Upper lobe of left lung (tissue), 6 donors: ENCODE data around the gene MEX3D. TPM values are rescaled to one million over a fixed set of nuclear protein-coding genes. Genes with fewer than 3 reads are reported as not detected.
"Not testable (repeated sequence)": the region's sequence is repeated elsewhere in the genome, so short reads cannot be mapped to it uniquely, and the experiment has no call there.

ENCODE experiments used
- ATAC-seq, 2 donors: fragments of 200-7000 bp; cut with Tn5 transposase; one replicate each; pipeline ENCODE4 v1.9.1; 2022; ENCODE audit warnings: mild to moderate bottlenecking in 2 of 2, moderate library complexity in 2 of 2; ENCODE audit not compliant: low FRiP score in 2 of 2
- DNase-seq, 2 donors: peaks; one replicate each; pipeline ENCODE4 v3.0.0-alpha.2; 2019 to 2020
- H3K27ac ChIP-seq, 4 donors: fragments of 200-600 bp; sonication (generic); one replicate each; pipeline ENCODE4 v1.5.1; 2016 to 2019
- H3K27me3 ChIP-seq, 4 donors: fragments of 200-600 bp; sonication (generic); one replicate each; pipeline ENCODE4 v1.5.1; 2017 to 2019
- H3K36me3 ChIP-seq, 4 donors: fragments of 200-600 bp; sonication (generic); one replicate each; pipeline ENCODE4 v1.5.1; 2016 to 2019
- H3K4me1 ChIP-seq, 4 donors: fragments of 200-600 bp; sonication (generic); one replicate each; pipeline ENCODE4 v1.5.1; 2018 to 2019
- H3K4me3 ChIP-seq, 4 donors: fragments of 200-600 bp; sonication (generic); one replicate each; pipeline ENCODE4 v1.5.1; 2017 to 2019; ENCODE audit warnings: mild to moderate bottlenecking in 2 of 4, moderate library complexity in 1 of 4
- H3K9me3 ChIP-seq, 4 donors: fragments of 200-600 bp; sonication (generic); one replicate each; pipeline ENCODE4 v1.5.1; 2018 to 2019
- EP300 ChIP-seq, 4 donors: sonication (generic); formaldehyde crosslinking; IDR thresholded peaks; one replicate each; pipeline ENCODE4 v1.5.1; 2017; ENCODE audit warnings: antibody characterized with exemption in 4 of 4, control low read depth in 2 of 4
- POLR2A ChIP-seq, 4 donors: fragments of 450-650 bp; IDR thresholded peaks; one replicate each; pipeline ENCODE4 v1.5.1; 2016 to 2017; ENCODE audit warnings: antibody characterized with exemption in 4 of 4, mild to moderate bottlenecking in 2 of 4
- POLR2AphosphoS5 ChIP-seq, 2 donors: sonication (generic); formaldehyde crosslinking; IDR thresholded peaks; one replicate each; pipeline ENCODE4 v1.5.1; 2017; ENCODE audit warnings: antibody characterized with exemption in 2 of 2
- WGBS, 2 donors: methylation state at CpG; one replicate each; pipeline ENCODE4 v1.1.5; 2017 to 2018; 5-methylcytosine and 5-hydroxymethylcytosine counted together
- total RNA-seq, 6 donors: library from RNA; depleted of rRNA in 4 of 6; stranded (reverse); fragments of >200 nt in 4 of 6; gene quantifications; one replicate each; pipeline versions ENCODE4 v1.1.0 to v1.2.1, GENCODE V29; 2016 to 2021
- TF ChIP-seq, protein P1 (sequence below), 6 experiments: fragments of 450-650 bp in 4 of 6; fragments of 200-600 bp in 2 of 6; sonication (generic) in 2 of 6; IDR thresholded peaks; one replicate each; pipeline ENCODE4 v1.5.1; 2016 to 2019; ENCODE audit warnings: antibody characterized with exemption in 6 of 6
- donor health status: DM: no; HTN: no; CAD: no; lungs with moderate emphysema.
- donor health status: DM: no; HTN: yes; CAD: no; lungs with severe emphysema.

Gene MEX3D
- total RNA-seq, 6 donors from 2014 or later: 18.0 to 43.7 (median 26.5) TPM

DNA sequence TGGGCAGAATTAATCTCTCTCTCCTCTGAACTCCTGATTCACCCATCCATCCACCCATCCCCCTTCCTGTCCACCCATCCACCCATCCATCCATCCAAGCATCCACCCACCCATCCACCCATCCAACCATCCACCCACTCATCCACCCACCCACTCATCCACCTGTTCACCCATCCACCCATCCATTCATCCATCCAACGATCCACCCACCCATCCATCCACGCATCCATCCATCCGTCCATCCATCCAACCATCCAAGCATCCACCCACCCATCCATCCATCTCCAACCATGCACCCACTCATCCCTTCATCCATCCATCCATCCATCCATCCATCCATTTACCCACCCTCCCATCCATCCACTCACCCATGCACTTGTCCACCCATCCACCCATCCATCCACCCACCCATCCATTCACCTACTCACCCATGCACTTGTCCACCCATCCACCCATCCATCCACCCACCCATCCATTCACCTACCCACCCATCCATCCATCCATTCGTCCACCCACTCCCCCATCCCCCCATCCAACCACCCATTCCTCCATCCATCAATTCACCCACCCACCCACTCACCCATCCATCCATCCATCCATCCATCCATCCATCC is 18.7 kb downstream of the MEX3D start:
- no peak overlapping the region for H3K4me3 ChIP-seq
- TF ChIP-seq EP300 (IDR thresholded peaks at IDR 0.05): no peak
- no peak overlapping the region for H3K27ac ChIP-seq
- ATAC-seq (no peak), DNase-seq (no peak)
- H3K4me1 ChIP-seq: peaks cover 0 to 7% (median 5%) of the 10 kb centered on the region in 4 donors
- H3K36me3 ChIP-seq: no peaks in the 10 kb centered on the region
- H3K27me3 ChIP-seq: no peaks in the 10 kb centered on the region
- H3K9me3 ChIP-seq: no peaks in the 10 kb centered on the region
- WGBS, 2 donors: 84 to 90% methylated on average over 4 of the region's 4 CpGs

DNA sequence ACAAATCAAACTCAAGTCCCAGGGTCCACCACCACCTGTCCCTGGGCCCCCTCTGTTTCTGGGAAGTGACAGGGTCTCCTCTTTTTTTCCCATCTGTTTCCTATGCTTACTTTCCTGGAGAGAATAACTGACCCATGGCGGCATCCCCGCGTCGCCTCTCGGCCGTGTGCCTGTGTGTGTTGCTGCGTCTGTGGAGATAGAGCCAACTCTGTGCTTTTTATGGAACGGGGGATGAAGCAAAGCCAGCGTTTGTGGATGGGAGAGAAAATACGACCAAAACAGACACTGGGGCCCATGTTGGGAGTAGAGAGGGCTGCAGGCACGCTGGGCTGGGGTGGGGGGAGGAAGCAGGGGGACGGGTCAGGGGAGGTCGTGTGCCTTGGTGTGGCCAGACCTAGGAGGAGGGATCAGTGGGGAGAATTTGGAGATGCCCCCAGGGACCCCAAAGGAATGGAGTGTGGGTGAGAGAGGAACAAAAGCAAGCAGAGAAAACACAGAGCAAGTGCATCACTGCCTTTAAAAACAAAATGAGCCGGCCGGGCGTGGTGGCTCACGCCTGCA is 27.7 kb downstream of the MEX3D start:
- H3K9me3 ChIP-seq: no peaks in the 10 kb centered on the region

DNA sequence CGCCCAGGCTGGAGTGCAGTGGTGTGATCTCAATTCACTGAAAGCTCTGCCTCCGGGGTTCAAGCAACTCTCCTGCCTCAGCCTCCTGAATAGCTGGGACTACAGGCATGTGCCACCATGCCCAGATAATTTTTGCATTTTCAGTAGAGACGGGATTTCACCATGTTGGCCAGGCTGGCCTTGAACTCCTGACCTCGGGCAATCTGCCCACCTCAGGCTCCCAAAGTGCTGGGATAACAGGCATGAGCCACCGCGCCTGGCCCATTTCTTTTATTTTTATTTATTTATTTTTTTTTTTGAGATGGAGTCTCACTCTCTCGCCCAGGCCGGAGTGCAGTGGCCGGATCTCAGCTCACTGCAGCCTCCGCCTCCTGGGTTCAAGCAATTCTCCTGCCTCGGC is 28.4 kb downstream of the MEX3D start:
- not testable (repeated sequence) for DNase-seq, H3K4me3 ChIP-seq, H3K9me3 ChIP-seq, H3K36me3 ChIP-seq, H3K27me3 ChIP-seq, ATAC-seq, H3K4me1 ChIP-seq, H3K27ac ChIP-seq
- WGBS, 2 donors: 81 to 90% methylated on average over 10 of the region's 11 CpGs

More for the DNA sequence above, 27.7 kb downstream of the MEX3D start:
- H3K27ac ChIP-seq: no peak overlapping the region
- H3K4me1 ChIP-seq: no peaks in the 10 kb centered on the region
- WGBS, 2 donors: 28 to 46% methylated on average over 17 of the region's 17 CpGs
- H3K36me3 ChIP-seq: no peaks in the 10 kb centered on the region
- TF ChIP-seq POLR2AphosphoS5 (IDR thresholded peaks at IDR 0.05): no peak
- TF ChIP-seq, protein P1, sequence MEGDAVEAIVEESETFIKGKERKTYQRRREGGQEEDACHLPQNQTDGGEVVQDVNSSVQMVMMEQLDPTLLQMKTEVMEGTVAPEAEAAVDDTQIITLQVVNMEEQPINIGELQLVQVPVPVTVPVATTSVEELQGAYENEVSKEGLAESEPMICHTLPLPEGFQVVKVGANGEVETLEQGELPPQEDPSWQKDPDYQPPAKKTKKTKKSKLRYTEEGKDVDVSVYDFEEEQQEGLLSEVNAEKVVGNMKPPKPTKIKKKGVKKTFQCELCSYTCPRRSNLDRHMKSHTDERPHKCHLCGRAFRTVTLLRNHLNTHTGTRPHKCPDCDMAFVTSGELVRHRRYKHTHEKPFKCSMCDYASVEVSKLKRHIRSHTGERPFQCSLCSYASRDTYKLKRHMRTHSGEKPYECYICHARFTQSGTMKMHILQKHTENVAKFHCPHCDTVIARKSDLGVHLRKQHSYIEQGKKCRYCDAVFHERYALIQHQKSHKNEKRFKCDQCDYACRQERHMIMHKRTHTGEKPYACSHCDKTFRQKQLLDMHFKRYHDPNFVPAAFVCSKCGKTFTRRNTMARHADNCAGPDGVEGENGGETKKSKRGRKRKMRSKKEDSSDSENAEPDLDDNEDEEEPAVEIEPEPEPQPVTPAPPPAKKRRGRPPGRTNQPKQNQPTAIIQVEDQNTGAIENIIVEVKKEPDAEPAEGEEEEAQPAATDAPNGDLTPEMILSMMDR (IDR thresholded peaks at IDR 0.05): no peak
- TF ChIP-seq EP300 (IDR thresholded peaks at IDR 0.05): no peak
- TF ChIP-seq POLR2A (IDR thresholded peaks at IDR 0.05): no peak
- peaks cover 0 to 3% (median 0%) of the 10 kb centered on the region in 4 donors for H3K27me3 ChIP-seq
- no peak for DNase-seq
- H3K4me3 ChIP-seq: no peak overlapping the region
- no peak for ATAC-seq

DNA sequence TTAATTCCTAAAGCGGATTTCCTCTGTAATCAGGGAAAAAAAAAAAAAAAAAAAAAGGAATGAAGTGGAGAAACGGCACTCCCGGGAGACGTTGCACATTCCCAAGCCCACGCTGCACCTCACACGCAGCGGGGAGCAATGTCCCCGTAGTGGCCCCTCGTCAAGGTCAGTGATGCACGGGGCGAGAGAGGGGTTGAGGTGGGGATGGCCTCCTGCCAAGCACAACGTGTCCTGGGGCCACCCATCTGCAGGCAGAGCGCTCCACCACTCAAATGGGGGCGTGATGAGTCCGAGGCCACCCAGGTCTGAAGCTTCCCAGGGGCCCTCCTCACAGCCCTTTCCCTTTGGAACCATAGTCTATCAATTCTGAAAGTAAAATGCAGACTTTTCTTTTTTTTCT is 29.1 kb downstream of the MEX3D start:
- peaks cover 0 to 3% (median 0%) of the 10 kb centered on the region in 4 donors for H3K27me3 ChIP-seq
- ATAC-seq (no peak), DNase-seq (no peak)
- TF ChIP-seq EP300 (IDR thresholded peaks at IDR 0.05) (no peak), POLR2AphosphoS5 (IDR thresholded peaks at IDR 0.05) (no peak), POLR2A (IDR thresholded peaks at IDR 0.05) (no peak)
- TF ChIP-seq, protein P1 (IDR thresholded peaks at IDR 0.05): no peak
- 23 to 31% methylated on average over 15 of the region's 15 CpGs for WGBS, 2 donors
- H3K36me3 ChIP-seq: no peaks in the 10 kb centered on the region
- H3K27ac ChIP-seq: no peak overlapping the region
- no peaks in the 10 kb centered on the region for H3K4me1 ChIP-seq
- H3K9me3 ChIP-seq: no peaks in the 10 kb centered on the region
- H3K4me3 ChIP-seq: no peak overlapping the region

DNA sequence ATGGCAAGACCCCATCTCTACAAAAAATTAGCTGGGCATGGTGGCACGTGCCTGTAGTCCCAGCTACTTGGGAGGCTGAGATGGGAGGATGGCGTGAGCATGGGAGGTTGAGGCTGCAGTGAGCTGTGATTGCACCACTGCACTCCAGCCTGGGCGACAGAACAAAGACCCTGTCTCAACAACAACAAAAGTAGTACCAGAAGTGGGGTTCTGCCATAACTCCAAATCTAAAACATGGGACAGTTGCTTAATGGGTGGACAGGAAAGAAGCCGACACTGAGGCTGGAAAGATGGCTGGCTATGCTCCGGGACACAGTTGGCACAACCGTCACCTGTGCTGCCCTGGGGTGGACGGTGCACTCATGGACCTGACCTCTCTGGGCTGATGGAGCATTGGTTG is 32.4 kb downstream of the MEX3D start:
- WGBS, 2 donors: 83 to 93% methylated on average over 6 to 7 of the region's 7 CpGs
- H3K27me3 ChIP-seq, H3K27ac ChIP-seq, H3K4me1 ChIP-seq, H3K4me3 ChIP-seq, H3K9me3 ChIP-seq, H3K36me3 ChIP-seq, ATAC-seq, DNase-seq: not testable (repeated sequence)

DNA sequence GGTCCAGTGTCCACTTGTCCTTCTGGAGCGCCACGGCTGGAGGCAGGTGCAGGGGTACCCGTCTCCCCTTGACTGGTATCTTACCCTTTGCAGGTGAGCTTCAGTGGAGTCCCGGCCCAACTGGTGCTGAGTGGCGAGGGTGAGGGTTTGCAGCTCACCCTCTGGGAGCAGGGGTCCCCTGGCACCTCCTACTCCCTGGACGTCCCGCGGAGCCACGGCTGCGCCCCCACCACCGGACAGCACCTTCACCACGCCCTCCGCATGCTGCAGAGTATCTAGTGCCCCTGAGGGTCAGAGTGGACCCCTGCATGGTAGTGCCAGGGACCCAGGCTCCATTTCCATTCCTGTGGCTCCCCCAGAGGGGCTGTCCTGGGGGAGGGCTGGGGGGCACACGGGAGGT is 33.2 kb downstream of the MEX3D start:
- no peaks in the 10 kb centered on the region for H3K4me1 ChIP-seq
- ATAC-seq (peak in 1 of 2 donors; percentile 30), DNase-seq (peak in 1 of 2 donors; percentile 64)
- peaks cover 0 to 3% (median under 1%) of the 10 kb centered on the region in 4 donors for H3K27me3 ChIP-seq
- 85 to 92% methylated on average over 7 to 13 of the region's 14 CpGs for WGBS, 2 donors
- H3K27ac ChIP-seq: no peak overlapping the region
- H3K9me3 ChIP-seq: no peaks in the 10 kb centered on the region
- no peaks in the 10 kb centered on the region for H3K36me3 ChIP-seq
- no peak for TF ChIP-seq POLR2A (IDR thresholded peaks at IDR 0.05)
- no peak for TF ChIP-seq EP300 (IDR thresholded peaks at IDR 0.05)
- no peak overlapping the region for H3K4me3 ChIP-seq
